Neural progenitor cell (in vitro differentiated cells): ENCODE data around the gene EIF4EBP3. TPM values are rescaled to one million over a fixed set of nuclear protein-coding genes. Genes with fewer than 3 reads are reported as not detected.

Experiments used
- DNase-seq: peaks from one replicate; pipeline ENCODE4 v3.0.0-alpha.2; 2016; ENCODE audit warnings: low spot score
- H2AFZ ChIP-seq: fragments of 200-600 bp; sonication (generic); replicated peaks from 2 replicates; pipeline ENCODE4 v1.6.1; 2016; ENCODE audit warnings: antibody characterized with exemption
- H3F3A ChIP-seq: fragments of 200-600 bp; sonication (generic); 2 replicates; pipeline ENCODE4 v1.6.1; 2016; ENCODE audit warnings: antibody characterized with exemption, low read depth
- H3K27ac ChIP-seq: fragments of 200-600 bp; sonication (generic); 2 replicates; pipeline ENCODE4 v1.5.1; 2016; ENCODE audit warnings: mild to moderate bottlenecking
- H3K27me3 ChIP-seq: fragments of 200-600 bp; sonication (generic); 2 replicates; pipeline ENCODE4 v1.6.1; 2016; ENCODE audit warnings: mild to moderate bottlenecking, moderate library complexity
- H3K36me3 ChIP-seq: fragments of 200-600 bp; sonication (generic); 2 replicates; pipeline ENCODE4 v1.5.1; 2016
- H3K4me1 ChIP-seq: fragments of 200-600 bp; sonication (generic); 2 replicates; pipeline ENCODE4 v1.6.1; 2016; ENCODE audit warnings: mixed run types
- H3K4me2 ChIP-seq: fragments of 200-600 bp; sonication (generic); 2 replicates; pipeline ENCODE4 v1.6.1; 2016
- H3K4me3 ChIP-seq: fragments of 200-600 bp; sonication (generic); 2 replicates; pipeline ENCODE4 v1.5.1; 2016
- H3K79me2 ChIP-seq: fragments of 200-600 bp; sonication (generic); 2 replicates; pipeline ENCODE4 v1.6.1; 2016; ENCODE audit warnings: low read depth
- H3K9ac ChIP-seq: fragments of 200-600 bp; sonication (generic); 2 replicates; pipeline ENCODE4 v1.6.1; 2016
- H3K9me3 ChIP-seq: fragments of 200-600 bp; sonication (generic); 2 replicates; pipeline ENCODE4 v1.5.1; 2016; ENCODE audit warnings: low read depth
- H4K20me1 ChIP-seq: fragments of 200-600 bp; sonication (generic); 2 replicates; pipeline ENCODE4 v1.6.1; 2016; ENCODE audit warnings: low read depth
- H3K27ac Mint-ChIP-seq: 3 replicates; pipeline ENCODE4 v1.8.0; 2021; ENCODE audit warnings: mixed read lengths
- H3K27me3 Mint-ChIP-seq: 2 replicates; pipeline ENCODE4 v1.8.0; 2022; ENCODE audit warnings: low read depth, mild to moderate bottlenecking, inconsistent platforms, moderate library complexity, mixed read lengths; ENCODE audit not compliant: insufficient read depth
- H3K36me3 Mint-ChIP-seq: 3 replicates; pipeline ENCODE4 v1.8.0; 2021; ENCODE audit warnings: mixed read lengths
- H3K4me1 Mint-ChIP-seq: 3 replicates; pipeline ENCODE4 v1.8.0; 2021; ENCODE audit warnings: mixed read lengths
- H3K4me3 Mint-ChIP-seq: 3 replicates; pipeline ENCODE4 v1.8.0; 2021; ENCODE audit warnings: mild to moderate bottlenecking, moderate library complexity, mixed read lengths
- H3K9me3 Mint-ChIP-seq: 3 replicates; pipeline ENCODE4 v1.8.0; 2020; ENCODE audit warnings: mixed read lengths
- EZH2 ChIP-seq: fragments of 200-600 bp; sonication (generic); IDR thresholded peaks from 2 replicates; pipeline ENCODE4 v1.6.1; 2017; ENCODE audit warnings: antibody characterized with exemption, mild to moderate bottlenecking, moderate library complexity
- EZH2phosphoT487 ChIP-seq: fragments of 200-600 bp; sonication (generic); IDR thresholded peaks from 2 replicates; pipeline ENCODE4 v1.6.1; 2017; ENCODE audit warnings: antibody characterized with exemption
- total RNA-seq: library from RNA; depleted of rRNA; stranded (reverse); fragments of >200 nt; gene quantifications from 2 replicates; pipeline ENCODE4 v1.2.3, GENCODE V29; 2015; ENCODE audit warnings: low replicate concordance
- TF ChIP-seq, protein P1 (sequence below): fragments of 200-600 bp; sonication (generic); IDR thresholded peaks from 2 replicates; pipeline ENCODE4 v1.5.1; 2017; ENCODE audit warnings: antibody characterized with exemption, mild to moderate bottlenecking

EIF4EBP3 gene
- total RNA-seq, 1 donor from 2014 or later: 1.1 TPM

DNA sequence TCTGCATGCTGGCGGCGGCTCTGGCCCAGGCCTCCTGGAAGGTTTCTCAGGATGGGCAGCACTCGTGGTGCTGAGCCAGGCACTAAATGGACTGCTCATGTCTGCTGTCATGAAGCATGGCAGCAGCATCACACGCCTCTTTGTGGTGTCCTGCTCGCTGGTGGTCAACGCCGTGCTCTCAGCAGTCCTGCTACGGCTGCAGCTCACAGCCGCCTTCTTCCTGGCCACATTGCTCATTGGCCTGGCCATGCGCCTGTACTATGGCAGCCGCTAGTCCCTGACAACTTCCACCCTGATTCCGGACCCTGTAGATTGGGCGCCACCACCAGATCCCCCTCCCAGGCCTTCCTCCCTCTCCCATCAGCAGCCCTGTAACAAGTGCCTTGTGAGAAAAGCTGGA is 20.4 kb downstream of the EIF4EBP3 start:
- Histone ChIP-seq H3K79me2 (peaks cover 23% of the 10 kb centered on the region), H4K20me1 (no peaks in the 10 kb centered on the region), H3K4me1 (peaks cover 12% of the 10 kb centered on the region), H3K4me3 (no peak overlapping the region), H2AFZ (no peak overlapping the region), H3K9ac (no peak overlapping the region), H3K27ac (no peak overlapping the region), H3F3A (no peaks in the 10 kb centered on the region), H3K27me3 (no peaks in the 10 kb centered on the region), H3K36me3 (no peaks in the 10 kb centered on the region), H3K9me3 (no peaks in the 10 kb centered on the region), H3K4me2 (no peak overlapping the region)
- H3K27me3 Mint-ChIP-seq: peaks cover 7% of the 10 kb centered on the region
- H3K4me1 Mint-ChIP-seq: peaks cover 26% of the 10 kb centered on the region
- TF ChIP-seq, protein P1, sequence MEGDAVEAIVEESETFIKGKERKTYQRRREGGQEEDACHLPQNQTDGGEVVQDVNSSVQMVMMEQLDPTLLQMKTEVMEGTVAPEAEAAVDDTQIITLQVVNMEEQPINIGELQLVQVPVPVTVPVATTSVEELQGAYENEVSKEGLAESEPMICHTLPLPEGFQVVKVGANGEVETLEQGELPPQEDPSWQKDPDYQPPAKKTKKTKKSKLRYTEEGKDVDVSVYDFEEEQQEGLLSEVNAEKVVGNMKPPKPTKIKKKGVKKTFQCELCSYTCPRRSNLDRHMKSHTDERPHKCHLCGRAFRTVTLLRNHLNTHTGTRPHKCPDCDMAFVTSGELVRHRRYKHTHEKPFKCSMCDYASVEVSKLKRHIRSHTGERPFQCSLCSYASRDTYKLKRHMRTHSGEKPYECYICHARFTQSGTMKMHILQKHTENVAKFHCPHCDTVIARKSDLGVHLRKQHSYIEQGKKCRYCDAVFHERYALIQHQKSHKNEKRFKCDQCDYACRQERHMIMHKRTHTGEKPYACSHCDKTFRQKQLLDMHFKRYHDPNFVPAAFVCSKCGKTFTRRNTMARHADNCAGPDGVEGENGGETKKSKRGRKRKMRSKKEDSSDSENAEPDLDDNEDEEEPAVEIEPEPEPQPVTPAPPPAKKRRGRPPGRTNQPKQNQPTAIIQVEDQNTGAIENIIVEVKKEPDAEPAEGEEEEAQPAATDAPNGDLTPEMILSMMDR: no peak
- TF ChIP-seq EZH2phosphoT487: no peak
- TF ChIP-seq EZH2: no peak
- H3K9me3 Mint-ChIP-seq: no peaks in the 10 kb centered on the region
- no peak overlapping the region for H3K27ac Mint-ChIP-seq
- no peak for DNase-seq
- H3K36me3 Mint-ChIP-seq: peaks cover 11% of the 10 kb centered on the region
- H3K4me3 Mint-ChIP-seq: peak overlapping the region; percentile 41

DNA sequence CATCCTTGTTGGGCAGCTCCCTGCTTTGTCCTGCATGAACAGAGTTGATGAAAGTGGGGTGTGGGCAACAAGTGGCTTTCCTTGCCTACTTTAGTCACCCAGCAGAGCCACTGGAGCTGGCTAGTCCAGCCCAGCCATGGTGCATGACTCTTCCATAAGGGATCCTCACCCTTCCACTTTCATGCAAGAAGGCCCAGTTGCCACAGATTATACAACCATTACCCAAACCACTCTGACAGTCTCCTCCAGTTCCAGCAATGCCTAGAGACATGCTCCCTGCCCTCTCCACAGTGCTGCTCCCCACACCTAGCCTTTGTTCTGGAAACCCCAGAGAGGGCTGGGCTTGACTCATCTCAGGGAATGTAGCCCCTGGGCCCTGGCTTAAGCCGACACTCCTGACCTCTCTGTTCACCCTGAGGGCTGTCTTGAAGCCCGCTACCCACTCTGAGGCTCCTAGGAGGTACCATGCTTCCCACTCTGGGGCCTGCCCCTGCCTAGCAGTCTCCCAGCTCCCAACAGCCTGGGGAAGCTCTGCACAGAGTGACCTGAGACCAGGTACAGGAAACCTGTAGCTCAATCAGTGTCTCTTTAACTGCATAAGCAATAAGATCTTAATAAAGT is 21.1 kb downstream of the EIF4EBP3 start:
- no peaks in the 10 kb centered on the region for H4K20me1 ChIP-seq
- DNase-seq: no peak
- no peak overlapping the region for H3K4me2 ChIP-seq
- Mint-ChIP-seq H3K9me3 (no peaks in the 10 kb centered on the region), H3K4me3 (no peak overlapping the region), H3K36me3 (peaks cover 11% of the 10 kb centered on the region), H3K27ac (no peak overlapping the region), H3K4me1 (peaks cover 20% of the 10 kb centered on the region), H3K27me3 (peaks cover 10% of the 10 kb centered on the region)
- H3K4me3 ChIP-seq: no peak overlapping the region
- no peaks in the 10 kb centered on the region for H3K27me3 ChIP-seq
- H2AFZ ChIP-seq: no peak overlapping the region
- H3K79me2 ChIP-seq: peaks cover 20% of the 10 kb centered on the region
- H3F3A ChIP-seq: no peaks in the 10 kb centered on the region
- H3K4me1 ChIP-seq: peaks cover 9% of the 10 kb centered on the region
- H3K36me3 ChIP-seq: no peaks in the 10 kb centered on the region
- no peaks in the 10 kb centered on the region for H3K9me3 ChIP-seq
- no peak for TF ChIP-seq EZH2
- no peak for TF ChIP-seq EZH2phosphoT487
- TF ChIP-seq, protein P1: no peak
- no peak overlapping the region for H3K27ac ChIP-seq
- H3K9ac ChIP-seq: no peak overlapping the region

DNA sequence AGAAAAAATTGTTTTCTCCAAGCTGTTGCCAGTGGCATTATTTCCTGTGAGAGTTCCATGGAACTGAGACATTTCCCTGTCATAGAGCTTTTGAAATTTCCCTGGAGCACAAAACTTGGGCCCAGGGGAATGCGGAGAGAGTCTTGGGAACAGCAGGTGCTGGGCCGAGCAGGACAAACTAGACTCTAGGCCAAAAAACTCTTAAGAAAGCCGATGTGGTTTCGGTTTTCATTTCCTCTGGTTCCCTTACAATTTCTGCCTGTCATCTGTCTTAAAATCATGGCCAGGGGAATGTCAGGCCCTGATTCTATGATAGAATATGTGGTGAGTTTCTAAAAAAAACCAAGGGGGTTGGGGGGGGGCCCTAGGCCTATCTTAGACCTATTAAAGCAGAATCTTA is 21.7 kb downstream of the EIF4EBP3 start:
- H3F3A ChIP-seq: no peaks in the 10 kb centered on the region
- Mint-ChIP-seq H3K36me3 (peaks cover 11% of the 10 kb centered on the region), H3K27me3 (peaks cover 11% of the 10 kb centered on the region), H3K4me3 (no peak overlapping the region), H3K9me3 (no peaks in the 10 kb centered on the region), H3K4me1 (peaks cover 15% of the 10 kb centered on the region), H3K27ac (no peak overlapping the region)
- no peak overlapping the region for H2AFZ ChIP-seq
- H3K9ac ChIP-seq: no peak overlapping the region
- peaks cover 7% of the 10 kb centered on the region for H3K4me1 ChIP-seq
- no peaks in the 10 kb centered on the region for H3K36me3 ChIP-seq
- H3K79me2 ChIP-seq: peaks cover 18% of the 10 kb centered on the region
- H3K27ac ChIP-seq: no peak overlapping the region
- DNase-seq: no peak
- no peak overlapping the region for H3K4me2 ChIP-seq
- no peaks in the 10 kb centered on the region for H3K27me3 ChIP-seq
- no peak overlapping the region for H3K4me3 ChIP-seq
- TF ChIP-seq, protein P1: no peak
- TF ChIP-seq EZH2 (no peak), EZH2phosphoT487 (no peak)
- H3K9me3 ChIP-seq: no peaks in the 10 kb centered on the region
- no peaks in the 10 kb centered on the region for H4K20me1 ChIP-seq
